ENCODE results near the gene DLG1.

The DLG1 gene

DNA sequence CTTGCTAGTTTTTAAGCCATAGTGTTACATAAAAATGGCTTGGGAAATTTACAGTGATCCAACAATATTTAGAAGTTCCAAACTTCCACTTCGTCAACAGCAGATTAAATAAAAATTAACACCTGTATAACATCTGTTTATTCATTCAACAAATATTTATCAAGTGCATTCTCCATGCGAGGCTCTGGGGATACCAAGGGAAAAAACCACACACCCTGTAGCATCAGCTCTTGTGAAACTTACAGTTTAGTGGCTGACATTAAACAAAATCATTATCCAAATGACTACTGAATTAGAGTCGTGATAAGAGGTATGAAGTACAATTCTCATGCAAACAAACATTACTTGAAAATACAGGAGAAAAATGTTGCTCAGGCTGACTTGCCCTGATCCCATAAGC lies 122.9 kb downstream of the DLG1 start:
- DNase-seq (ENCODE audit: low read depth in 4 of 4, low spot score in 1 of 4): no peak

DNA sequence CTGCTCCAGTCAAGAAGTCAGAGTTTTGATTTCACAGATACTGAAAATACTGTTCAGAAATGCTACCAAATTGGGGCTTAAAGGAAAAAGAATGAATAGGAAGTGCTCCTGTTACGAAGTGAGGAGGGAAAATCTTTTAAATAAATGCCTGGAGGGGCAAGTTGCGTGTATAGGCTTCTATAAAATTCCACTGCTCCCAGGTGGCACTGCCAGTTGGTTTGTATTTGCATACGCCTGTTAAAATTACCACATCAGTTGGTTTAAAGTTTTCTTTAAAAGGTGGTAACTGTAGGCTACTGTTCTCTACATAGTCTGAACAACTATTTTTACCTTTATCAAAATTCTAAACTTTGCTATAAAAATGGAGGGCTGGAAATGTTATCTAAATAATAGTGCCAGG lies 123.5 kb downstream of the DLG1 start:
- DNase-seq (ENCODE audit: low read depth in 4 of 4, low spot score in 1 of 4): no peak

DNA sequence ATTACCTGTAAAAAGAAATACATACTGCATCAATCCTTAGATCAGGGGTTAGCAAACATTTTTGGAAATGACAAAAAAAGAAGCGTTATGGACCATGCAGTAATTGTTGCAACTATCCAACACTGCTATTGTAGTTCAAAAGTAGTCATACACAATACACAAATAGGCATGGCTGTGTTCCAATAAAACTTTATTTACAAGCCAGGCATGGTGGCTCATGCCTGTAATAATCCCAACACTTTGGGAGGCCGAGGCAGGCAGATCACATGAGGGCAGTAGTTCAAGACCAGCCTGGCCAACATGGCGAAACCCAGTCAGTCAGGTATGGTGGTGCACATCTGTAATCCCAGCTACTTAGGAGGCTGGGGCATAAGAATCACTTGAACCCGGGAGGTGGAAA lies 124.8 kb downstream of the DLG1 start:
- no peak for DNase-seq (ENCODE audit: low read depth in 4 of 4, low spot score in 1 of 4)

DNA sequence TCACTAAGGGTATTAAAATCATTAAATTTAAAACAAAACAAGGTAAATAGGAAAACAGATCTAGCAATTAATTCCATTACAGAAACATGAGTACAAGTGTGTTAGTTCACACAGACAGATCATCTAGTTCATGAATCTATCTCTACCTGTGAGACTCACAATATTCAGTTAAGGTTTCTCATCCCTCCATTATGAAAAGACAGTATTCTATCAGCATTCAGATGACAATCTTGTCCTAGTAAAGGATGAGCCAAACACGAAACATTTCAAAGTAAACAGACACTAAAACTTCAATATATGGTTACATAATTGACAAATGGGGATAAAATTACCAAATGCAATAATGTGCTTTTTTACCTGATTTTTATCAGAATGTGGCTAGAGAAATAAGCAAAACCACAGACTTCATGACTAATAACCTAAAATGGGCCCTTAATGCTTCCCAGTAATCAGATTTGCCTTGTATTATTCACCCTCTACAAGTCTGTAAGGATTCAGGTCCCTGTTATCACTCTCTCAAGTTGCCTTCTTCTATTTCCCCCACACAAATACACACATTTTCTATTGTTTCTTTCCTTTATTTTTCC lies 126.8 kb downstream of the DLG1 start:
- DNase-seq (ENCODE audit: low read depth in 4 of 4, low spot score in 1 of 4): no peak

DNA sequence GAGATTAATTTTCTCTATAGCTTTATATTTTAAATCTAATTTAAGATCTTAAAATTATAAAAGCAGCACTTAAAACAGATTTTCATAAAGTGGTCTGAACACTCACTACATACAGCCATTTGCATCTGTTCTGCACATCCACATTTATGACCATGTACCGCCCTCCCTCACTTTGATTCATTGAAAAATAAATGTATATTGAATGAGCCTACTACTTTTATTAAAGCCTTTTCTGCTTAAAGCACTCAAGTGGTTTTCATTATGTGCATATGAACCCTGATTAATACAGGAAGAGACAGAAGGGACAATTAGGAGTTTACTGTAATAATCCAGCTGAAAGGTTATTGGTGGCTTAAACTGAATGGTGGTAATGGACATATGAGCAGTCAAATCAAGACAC lies 129.4 kb downstream of the DLG1 start:
- DNase-seq (ENCODE audit: low read depth in 4 of 4, low spot score in 1 of 4): no peak

DNA sequence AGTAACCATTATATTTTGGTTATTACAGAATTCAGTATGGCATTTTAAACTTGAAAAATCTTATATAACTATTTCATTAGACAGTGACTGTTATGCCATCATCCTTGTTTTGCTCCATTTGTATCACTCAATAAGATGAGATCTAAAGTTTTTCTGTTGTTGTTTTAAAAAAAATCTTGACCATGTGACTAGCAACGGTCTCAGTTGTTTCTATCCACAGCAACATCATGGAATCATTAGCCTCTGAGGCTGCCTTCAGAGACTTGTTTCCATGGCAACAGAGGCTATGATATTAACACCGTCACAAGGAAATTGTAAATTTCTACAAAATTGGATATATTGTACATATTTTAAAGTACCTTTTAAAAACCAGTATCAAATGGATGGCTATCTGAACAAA lies 129.8 kb downstream of the DLG1 start:
- DNase-seq (ENCODE audit: low read depth in 4 of 4, low spot score in 1 of 4): no peak

DNA sequence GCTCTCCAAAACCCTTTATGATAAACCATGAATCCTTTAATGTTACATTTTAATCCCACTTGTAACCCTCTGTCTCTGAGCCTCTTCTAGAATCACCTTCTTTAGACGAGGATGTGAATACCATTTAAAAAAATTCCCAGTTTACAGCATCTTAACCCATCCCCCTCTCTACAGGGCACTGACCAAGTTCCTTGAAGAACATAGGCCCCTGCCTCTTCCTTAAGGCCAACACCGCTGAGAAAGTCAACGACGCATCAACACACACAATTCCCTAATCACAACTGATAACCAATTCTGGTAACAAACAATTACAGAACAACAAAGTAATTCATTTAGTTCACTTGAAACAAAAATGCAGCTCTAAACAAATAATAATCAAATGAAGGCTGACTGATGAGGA lies 130.3 kb downstream of the DLG1 start:
- DNase-seq (ENCODE audit: low read depth in 4 of 4, low spot score in 1 of 4): no peak

DNA sequence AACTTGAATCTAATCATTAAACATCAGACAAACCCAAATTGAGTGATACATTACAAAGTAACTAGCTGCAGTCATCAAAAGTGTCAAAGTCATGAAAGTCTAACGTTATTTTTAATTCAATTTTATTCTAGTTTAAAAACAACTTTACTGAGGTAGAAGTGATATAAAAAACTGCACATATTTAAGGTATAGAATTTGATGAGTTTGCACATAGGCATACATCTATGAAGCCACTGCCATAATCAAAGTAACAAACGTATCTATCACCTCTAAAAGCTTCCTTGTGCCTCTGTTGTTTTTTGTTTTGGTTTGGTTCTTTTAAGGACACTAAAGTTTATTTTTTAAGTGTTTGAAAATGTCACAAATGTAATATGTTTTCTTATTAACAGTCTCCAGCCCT lies 130.9 kb downstream of the DLG1 start:
- no peak for DNase-seq (ENCODE audit: low read depth in 4 of 4, low spot score in 1 of 4)

DNA sequence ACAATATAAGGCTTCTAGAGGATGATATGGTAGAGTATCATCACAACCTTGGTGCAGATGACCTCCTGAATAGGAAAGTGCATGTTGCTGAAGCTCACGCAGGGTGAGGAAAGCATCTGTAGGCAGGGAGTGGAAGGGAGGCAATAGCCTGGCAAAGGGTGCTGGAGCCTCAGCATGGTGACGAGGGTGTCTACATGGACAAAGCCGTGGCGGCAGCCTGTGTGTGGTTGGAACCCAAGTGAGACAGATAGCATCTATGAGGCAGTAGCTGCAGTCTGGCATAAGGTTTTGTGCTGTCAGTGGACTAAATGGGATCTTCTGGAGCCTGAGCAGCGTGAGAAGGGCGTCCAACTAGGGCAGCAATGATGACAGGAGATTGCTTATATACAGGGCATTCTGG lies 132.5 kb downstream of the DLG1 start:
- no peak for DNase-seq (ENCODE audit: low read depth in 4 of 4, low spot score in 1 of 4)

DNA sequence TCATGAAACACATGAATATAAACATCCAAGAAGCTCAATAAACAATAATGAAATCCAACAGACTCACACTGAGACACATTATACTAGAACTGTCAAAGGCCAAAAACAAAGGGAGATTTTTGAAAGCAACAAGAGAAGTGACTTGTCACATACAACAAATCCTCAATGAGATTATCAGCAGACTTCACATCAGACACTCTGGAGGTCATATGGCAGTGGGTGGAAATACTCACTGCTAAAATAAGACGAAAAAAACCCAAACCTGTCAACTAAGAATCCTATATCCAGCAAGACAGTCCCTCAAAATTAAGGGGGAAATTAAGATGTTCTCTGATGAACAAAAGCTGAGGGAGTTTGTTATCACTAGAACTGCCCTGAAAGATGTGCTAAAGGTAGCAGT lies 143.4 kb downstream of the DLG1 start:
- DNase-seq (ENCODE audit: low read depth in 4 of 4, low spot score in 1 of 4): no peak

DNA sequence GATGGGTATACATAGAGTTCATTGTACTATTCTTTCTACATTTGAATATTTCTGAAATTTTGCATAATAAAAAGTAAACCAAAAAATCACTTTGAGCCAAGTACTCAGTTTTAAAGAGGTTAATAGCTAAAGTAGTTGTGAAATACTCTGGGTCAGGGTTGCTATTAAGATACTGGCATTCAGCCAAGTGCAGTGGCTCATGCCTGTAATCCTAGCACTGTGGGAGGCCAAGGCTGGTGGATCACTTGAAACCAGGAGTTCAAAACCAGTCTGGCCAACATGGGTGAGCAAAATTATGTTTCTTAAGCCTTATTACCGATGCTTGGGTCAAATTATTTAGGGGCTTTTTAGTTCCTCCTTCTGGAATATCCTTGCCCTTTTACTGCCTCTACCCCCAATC lies 146.8 kb downstream of the DLG1 start:
- no peak for DNase-seq (ENCODE audit: low read depth in 4 of 4, low spot score in 1 of 4)

DNA sequence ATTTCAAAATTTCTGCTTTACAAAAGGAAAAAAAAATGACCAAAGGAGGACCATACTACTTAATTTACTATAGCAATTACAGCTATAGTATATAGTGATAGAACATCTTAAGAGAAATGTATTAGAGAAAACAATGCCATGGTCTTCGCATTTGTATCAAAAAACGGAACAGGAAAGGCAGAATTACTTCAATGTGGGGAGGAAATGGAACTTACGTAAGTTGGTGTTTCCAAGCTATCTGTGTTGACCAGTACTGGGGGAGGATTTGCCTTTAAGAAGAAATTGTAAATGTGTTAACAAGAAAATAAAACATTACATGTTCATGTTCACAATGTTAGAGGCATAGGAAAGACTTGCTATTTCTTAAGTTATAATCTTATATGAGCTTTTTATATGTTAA lies 148.9 kb downstream of the DLG1 start:
- no peak for DNase-seq (ENCODE audit: low read depth in 4 of 4, low spot score in 1 of 4)

DNA sequence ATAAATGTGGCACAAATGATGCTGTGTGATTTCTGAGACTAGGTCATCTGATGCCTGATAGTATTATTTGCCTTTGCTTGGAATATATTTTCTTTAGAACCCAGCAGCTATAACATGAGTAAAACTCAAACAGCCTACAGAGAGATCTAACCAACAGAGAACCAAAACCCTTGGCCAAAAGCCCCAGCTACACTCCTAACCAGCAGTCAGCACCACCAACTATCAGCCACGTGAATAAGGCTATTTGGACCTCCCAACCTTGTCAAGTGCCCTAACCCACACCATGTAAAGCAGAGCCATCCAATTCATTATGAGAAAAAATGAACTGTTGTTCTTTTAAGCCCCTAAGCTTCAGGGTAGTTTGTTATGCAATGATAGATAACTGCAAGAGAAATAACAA lies 154.2 kb downstream of the DLG1 start:
- no peak for DNase-seq (ENCODE audit: low read depth in 4 of 4, low spot score in 1 of 4)

DNA sequence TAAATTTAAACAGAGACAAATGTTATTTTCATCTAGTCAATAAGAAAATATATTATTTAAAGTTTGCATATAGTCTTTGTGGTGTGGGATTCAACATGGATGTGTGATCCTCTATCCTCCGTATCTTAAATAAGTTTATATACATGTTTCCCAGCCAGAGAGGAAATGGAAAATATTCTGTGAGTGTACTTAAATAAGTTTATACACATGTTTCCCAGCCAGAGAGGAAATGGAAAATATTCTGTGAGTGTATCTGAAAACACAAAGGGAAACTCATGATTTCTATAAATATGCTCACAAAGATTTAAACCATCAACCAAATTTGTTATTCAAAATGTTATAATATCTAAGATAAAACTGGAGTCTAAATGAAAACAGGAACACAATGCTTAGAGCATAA lies 158.8 kb downstream of the DLG1 start:
- DNase-seq (ENCODE audit: low read depth in 4 of 4, low spot score in 1 of 4): no peak

DNA sequence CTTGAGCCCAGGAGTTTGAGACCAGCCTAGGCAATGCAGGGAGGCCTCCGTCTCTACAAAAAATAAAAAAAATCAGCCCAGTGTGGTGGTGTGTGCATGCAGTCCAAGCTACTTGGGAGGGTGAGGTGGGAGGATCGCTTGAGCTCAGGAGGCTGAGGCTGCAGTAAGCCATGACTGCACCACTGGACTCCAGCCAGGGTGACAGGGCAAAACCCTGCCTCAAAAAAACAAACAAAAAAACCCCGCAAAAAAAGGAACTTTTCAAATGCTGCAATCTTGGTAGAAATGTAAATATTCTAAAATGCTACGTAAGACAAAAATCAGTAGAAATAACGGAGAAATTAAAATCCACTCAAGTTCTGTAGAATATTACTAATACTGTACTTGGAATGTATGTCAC lies 160.7 kb downstream of the DLG1 start:
- DNase-seq (ENCODE audit: low read depth in 4 of 4, low spot score in 1 of 4): no peak

DNA sequence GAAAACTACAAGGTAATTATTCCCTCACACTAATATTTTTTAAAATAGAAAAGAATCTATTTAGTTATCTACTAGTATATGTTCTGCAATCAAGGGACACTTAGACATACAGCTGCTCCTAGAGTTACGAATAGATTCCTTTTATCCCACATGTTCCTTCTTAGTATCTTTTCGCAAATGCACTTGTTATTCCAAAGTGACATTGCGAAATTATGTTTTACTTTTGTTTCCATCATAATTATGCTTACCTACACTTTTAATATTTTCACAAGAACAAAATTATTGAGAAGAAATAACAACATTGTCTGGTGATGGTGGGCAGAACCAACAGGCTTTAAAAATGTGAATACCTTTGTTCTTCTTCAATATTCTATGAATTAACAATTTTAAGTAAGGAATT lies 161.7 kb downstream of the DLG1 start:
- no peak for DNase-seq (ENCODE audit: low read depth in 4 of 4, low spot score in 1 of 4)

DNA sequence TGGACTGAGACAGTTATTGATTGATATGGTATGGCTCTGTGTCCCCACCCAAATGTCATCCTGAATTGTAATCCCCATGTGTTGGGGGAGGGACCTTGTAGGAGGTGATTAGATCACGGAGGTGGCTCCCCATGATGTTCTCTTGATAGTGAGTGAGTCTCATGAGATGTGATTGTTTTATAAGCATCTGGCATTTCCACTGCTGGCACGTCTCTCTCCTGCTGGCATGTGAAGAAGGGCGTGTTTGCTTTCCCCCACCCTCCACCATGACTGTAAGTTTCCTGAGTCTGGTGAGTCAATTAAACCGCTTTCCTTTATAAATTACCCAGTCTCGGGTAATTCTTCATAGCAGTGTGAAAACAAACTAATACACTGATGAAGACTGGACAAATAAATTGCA lies 163.2 kb downstream of the DLG1 start:
- no peak for DNase-seq (ENCODE audit: low read depth in 4 of 4, low spot score in 1 of 4)

DNA sequence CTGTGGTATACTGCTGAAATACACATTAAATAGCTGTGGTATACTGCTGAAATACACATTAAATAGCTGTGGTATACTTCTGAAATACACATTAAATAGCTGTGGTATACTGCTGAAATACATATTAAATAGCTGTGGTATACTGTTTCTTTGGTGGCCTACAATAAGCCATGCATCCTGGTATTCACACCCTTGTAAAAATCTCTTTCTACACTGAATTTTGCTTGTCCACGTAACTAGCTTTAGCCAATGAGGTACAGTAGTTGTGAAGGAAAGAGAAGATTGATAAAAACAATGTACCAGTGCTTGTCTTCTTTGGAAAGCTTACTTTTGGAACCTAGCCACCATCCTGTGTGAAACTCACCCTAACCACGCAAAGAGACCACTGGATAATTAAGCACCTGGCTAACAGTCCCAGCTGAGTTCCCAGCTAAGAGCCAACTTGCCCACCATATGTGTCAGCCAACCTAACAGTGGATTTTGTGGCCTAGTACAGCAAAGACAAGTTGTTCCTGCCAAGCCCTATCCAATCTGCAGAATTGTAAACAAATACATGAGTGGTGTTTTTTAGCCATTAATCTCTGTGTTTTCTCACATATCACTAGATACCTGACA lies 165.4 kb downstream of the DLG1 start:
- no peak for DNase-seq (ENCODE audit: low read depth in 4 of 4, low spot score in 1 of 4)

DNA sequence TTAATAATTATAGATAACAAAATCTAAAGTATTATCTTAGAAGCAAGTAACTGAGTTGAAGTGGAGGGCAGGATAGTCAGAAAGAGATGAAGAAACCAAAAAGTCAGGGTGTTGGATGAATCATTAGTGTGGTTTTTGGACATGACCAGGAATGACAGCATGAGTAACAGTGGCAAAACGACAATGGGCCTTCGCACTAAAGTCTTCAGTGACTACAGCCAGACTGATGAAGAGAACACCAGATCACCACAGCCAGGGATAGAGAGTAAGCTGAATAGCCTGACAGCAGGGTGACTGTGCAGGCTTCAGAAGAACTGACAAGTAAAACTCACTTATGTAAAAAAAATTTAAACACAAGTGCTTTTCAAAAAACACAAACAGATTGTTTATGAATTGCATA lies 172.8 kb downstream of the DLG1 start:
- DNase-seq (ENCODE audit: low read depth in 4 of 4, low spot score in 1 of 4): no peak

DNA sequence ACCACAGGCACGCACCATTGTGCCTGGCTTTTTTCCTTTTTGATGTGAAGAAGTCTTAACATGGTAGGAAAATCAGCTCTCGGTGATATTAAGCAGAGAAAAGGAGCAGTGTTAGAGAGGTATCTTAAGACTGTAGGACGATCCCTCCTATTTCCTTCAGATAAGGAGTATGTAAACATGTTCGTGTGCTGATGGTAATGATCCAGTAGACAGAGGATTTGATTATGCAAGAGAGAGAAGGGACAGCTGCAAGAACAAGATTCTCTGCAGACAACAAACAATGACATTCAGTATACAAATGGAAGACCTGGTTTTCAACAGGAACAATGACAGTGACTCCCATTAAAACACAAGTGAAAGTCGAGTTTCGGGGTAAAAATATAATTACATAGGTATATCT lies 173.7 kb downstream of the DLG1 start:
- DNase-seq (ENCODE audit: low read depth in 4 of 4, low spot score in 1 of 4): no peak

DNA sequence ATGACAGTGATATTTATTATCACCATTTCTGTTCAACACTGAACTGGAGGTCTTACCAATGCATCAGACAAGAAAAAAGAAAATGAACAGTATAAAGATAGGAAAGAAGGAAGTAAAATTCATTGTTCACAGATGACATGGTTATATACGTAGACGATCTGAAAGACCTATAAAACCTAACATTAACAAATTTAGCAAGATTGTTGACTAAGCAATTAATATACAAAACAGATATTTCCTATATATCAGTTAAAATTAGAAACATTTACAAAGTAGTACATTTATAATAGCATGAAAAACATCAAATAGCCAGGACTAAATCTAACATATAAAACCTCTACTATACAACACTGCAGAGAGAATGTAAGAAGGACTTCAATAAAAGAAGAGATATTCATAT lies 176.0 kb downstream of the DLG1 start:
- DNase-seq (ENCODE audit: low read depth in 4 of 4, low spot score in 1 of 4): no peak

DNA sequence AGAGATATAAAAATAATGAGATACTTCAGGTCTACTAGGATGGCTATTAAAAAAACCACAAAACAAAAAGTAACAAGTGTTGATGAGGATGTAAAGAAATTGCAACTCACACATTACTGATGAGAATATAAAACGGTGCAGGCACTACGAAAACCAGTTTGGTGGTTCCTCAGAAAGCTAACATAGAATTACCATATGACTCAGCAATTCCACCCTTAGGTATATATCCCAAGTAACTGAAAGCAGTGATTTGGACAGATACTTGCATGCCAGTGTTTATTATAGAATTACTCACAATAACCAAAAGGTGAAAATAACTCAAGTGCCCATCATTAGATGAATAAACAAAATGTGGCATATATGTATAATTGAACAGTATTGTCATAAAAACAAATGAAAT lies 181.3 kb downstream of the DLG1 start:
- no peak for DNase-seq (ENCODE audit: low read depth in 4 of 4, low spot score in 1 of 4)

DNA sequence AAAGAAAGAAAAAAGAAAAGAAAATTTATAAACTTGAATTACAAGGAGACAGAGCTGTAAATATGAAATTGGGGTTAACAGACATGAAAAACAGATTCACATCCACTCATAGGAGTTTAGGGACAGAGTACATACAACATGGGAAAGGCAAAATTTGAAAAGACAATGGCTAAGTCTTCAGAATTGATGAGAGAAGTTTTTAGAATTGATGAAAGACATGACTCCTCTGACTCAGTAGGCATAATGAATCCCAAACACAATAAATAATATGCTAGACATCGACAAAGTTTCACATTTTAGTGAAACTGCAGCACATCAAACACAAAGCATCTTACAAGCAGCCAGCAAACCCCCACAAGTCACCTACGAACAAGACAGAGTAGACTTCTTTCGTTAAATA lies 184.4 kb downstream of the DLG1 start:
- no peak for DNase-seq (ENCODE audit: low read depth in 4 of 4, low spot score in 1 of 4)

DNA sequence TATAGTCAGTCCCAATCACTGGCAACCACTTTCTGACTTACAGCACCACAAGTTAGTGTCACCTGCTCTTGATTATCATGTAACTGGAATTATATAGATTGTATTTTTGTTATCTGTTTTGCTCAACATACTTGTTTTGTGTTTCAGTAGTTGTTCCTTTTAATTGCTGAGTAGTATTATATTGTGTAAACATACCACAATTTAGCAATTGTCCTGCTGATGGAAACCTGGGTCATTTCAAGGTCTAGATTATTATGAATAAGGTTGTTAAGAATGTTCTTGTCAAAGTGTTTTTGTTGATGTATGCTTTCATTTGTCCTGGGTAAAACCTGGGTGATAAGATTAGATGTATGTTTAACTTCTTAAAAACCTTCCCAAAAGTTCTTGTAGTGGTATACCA lies 186.7 kb downstream of the DLG1 start:
- no peak for DNase-seq (ENCODE audit: low read depth in 4 of 4, low spot score in 1 of 4)
